Endothelial cell (in vitro differentiated cells): Measurements from ENCODE around the gene GOLGA1. TPM values are rescaled to one million over a fixed set of nuclear protein-coding genes. Genes with fewer than 3 reads are reported as not detected.

Experiments used
- DNase-seq: peaks from one replicate; pipeline ENCODE4 v3.0.0; 2021; ENCODE audit warnings: low spot score
- H3K27ac Mint-ChIP-seq: one replicate; pipeline ENCODE4 v1.8.0; 2021; ENCODE audit warnings: mixed read lengths, inconsistent platforms; ENCODE audit not compliant: unreplicated experiment
- H3K27me3 Mint-ChIP-seq: one replicate; pipeline ENCODE4 v1.8.0; 2021; ENCODE audit warnings: mild to moderate bottlenecking, moderate library complexity, mixed read lengths, inconsistent platforms; ENCODE audit not compliant: unreplicated experiment
- H3K36me3 Mint-ChIP-seq: one replicate; pipeline ENCODE4 v1.8.0; 2021; ENCODE audit warnings: mild to moderate bottlenecking, low read depth, mixed read lengths, inconsistent platforms; ENCODE audit not compliant: unreplicated experiment
- H3K4me1 Mint-ChIP-seq: one replicate; pipeline ENCODE4 v1.8.0; 2021; ENCODE audit warnings: mild to moderate bottlenecking, mixed read lengths, inconsistent platforms; ENCODE audit not compliant: unreplicated experiment
- H3K4me3 Mint-ChIP-seq: one replicate; pipeline ENCODE4 v1.8.0; 2021; ENCODE audit warnings: mild to moderate bottlenecking, mixed read lengths, inconsistent platforms; ENCODE audit not compliant: unreplicated experiment
- H3K9me3 Mint-ChIP-seq: one replicate; pipeline ENCODE4 v1.8.0; 2021; ENCODE audit warnings: mixed read lengths, inconsistent platforms; ENCODE audit not compliant: unreplicated experiment
- CTCF ChIP-seq: fragments of 200-600 bp; sonication (generic); IDR thresholded peaks from one replicate; pipeline ENCODE4 v1.5.0; 2021; ENCODE audit warnings: antibody characterized with exemption; ENCODE audit not compliant: unreplicated experiment
- total RNA-seq: library from RNA; stranded (reverse); fragmentation: NEBNext Ultra II Directional; extraction: Animal tissue kit (Norgen Biotek cat#: 25700); gene quantifications from one replicate; pipeline ENCODE4 v1.2.1, GENCODE V29; 2021; ENCODE audit not compliant: unreplicated experiment

Gene GOLGA1
- total RNA-seq, 1 donor from 2014 or later, result 14.8 TPM

GRCh38 chr9:124941679-124942561 is 1.0 kb upstream of the GOLGA1 start:
- H3K4me3 Mint-ChIP-seq, result peak overlapping the region; percentile 91
- H3K27ac Mint-ChIP-seq, result peak overlapping the region; percentile 70
- H3K36me3 Mint-ChIP-seq, result no peaks in the 10 kb centered on the region
- peaks cover 6% of the 10 kb centered on the region for H3K4me1 Mint-ChIP-seq
- peak; percentile 45 for DNase-seq
- no peaks in the 10 kb centered on the region for H3K9me3 Mint-ChIP-seq
- no peak for TF ChIP-seq CTCF
- peaks cover 1% of the 10 kb centered on the region for H3K27me3 Mint-ChIP-seq

- no peak for TF ChIP-seq CTCF
- peak overlapping the region; percentile 91 for H3K4me3 Mint-ChIP-seq
- no peaks in the 10 kb centered on the region for H3K36me3 Mint-ChIP-seq
- H3K4me1 Mint-ChIP-seq, result peaks cover 6% of the 10 kb centered on the region
- H3K27me3 Mint-ChIP-seq, result peaks cover 1% of the 10 kb centered on the region
- H3K9me3 Mint-ChIP-seq, result no peaks in the 10 kb centered on the region
- no peak overlapping the region for H3K27ac Mint-ChIP-seq
- no peak for DNase-seq
These were observed 376 bp downstream of the GOLGA1 start for GRCh38 chr9:124940521-124940893.

GRCh38 chr9:124939944-124940343 is 939 bp downstream of the GOLGA1 start:
- DNase-seq, result no peak
- Mint-ChIP-seq H3K4me3 (peak overlapping the region; percentile 91), H3K9me3 (no peaks in the 10 kb centered on the region), H3K36me3 (no peaks in the 10 kb centered on the region), H3K27ac (no peak overlapping the region), H3K4me1 (peaks cover 6% of the 10 kb centered on the region), H3K27me3 (peaks cover 1% of the 10 kb centered on the region)
- no peak for TF ChIP-seq CTCF

DNA sequence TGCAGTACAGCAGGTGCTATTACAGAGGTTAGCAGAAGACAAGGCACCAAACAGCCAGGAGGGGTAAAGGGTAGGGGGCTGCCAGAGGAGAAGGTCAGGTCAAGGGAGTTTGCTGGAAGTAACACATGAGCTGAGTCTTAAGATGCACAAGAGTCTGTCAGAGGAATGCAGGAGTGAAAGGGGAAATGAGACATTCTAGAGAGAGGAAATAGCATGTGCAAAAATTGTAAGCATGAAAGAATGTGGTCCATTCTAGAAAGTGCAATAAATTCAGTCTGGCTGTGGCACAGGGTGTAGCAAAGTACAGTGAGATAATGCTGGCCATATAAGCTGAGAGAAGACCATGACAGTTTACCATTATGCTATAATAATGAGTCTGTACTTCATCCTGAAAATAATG is 6.6 kb downstream of the GOLGA1 start:
- no peak overlapping the region for H3K27ac Mint-ChIP-seq
- no peak for TF ChIP-seq CTCF
- no peaks in the 10 kb centered on the region for H3K9me3 Mint-ChIP-seq
- H3K4me3 Mint-ChIP-seq, result no peak overlapping the region
- DNase-seq, result no peak
- peaks cover 1% of the 10 kb centered on the region for H3K27me3 Mint-ChIP-seq
- H3K36me3 Mint-ChIP-seq, result no peaks in the 10 kb centered on the region
- no peaks in the 10 kb centered on the region for H3K4me1 Mint-ChIP-seq

DNA sequence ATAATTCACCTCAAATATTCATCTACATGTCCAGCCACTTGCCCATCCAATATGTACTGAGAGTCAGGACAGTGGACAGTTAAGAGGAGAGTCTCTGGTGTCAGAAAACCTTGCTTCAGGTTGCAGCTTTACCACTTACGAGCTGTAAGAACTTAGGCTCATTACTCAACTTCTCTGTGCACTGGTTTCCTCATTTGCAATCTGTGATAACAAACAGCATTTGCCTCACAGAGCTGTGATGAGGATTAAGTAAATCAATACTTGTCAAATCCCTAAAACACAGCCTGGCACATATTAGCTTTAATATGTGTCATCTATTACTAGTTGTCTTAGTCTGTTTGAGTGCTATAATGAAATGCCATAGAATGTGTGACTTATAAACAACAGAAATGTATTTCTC is 8.6 kb downstream of the GOLGA1 start:
- no peak for DNase-seq
- no peak for TF ChIP-seq CTCF
- Mint-ChIP-seq H3K9me3 (no peaks in the 10 kb centered on the region), H3K4me1 (no peaks in the 10 kb centered on the region), H3K4me3 (no peak overlapping the region), H3K36me3 (no peaks in the 10 kb centered on the region), H3K27ac (no peak overlapping the region), H3K27me3 (peaks cover 1% of the 10 kb centered on the region)
